GM19468 (cell line): ENCODE results near the gene ZNF532.
A peak's percentile ranks its signal among the peaks of the same experiment; 100 is the strongest.

Source experiments
- ATAC-seq: cut with Tn5 transposase; IDR thresholded peaks from one replicate; pipeline ENCODE4 v1.9.1; 2021; ENCODE audit warnings: mild to moderate bottlenecking, moderate library complexity, moderate number of reproducible peaks; ENCODE audit not compliant: unreplicated experiment; ENCODE audit errors: extremely low read depth

Gene ZNF532

DNA sequence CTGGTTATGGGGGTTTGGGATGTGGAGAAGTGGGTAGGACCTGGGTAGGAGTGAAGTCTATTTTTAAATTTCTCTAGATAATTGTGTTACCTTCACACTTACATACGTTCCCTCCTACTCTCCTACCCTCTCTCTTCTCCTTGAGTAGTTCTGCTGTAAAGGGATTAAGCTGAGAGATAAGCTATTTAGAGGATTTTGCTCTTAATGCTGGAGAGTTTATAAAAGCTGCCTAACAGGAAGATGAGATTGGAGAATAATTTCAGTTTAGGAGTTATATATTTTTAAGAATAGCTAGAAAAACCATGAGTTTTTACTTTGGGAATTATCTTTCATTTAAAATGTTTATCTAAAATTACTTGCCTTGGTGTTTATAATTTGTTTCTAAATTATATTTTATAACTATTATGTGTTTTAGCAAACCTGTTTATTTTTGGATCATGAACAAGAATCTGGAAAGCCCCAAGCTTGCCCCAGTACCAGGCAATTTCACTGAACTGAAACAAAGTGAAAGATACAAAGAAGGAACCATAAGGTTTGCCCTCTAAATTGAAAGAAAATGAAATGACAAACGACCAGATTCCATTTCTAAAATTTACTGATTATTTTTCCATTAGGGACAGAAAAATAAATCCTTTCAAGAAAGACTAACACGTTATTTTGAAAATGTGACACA is 101.5 kb downstream of the ZNF532 start:
- ATAC-seq = no peak

DNA sequence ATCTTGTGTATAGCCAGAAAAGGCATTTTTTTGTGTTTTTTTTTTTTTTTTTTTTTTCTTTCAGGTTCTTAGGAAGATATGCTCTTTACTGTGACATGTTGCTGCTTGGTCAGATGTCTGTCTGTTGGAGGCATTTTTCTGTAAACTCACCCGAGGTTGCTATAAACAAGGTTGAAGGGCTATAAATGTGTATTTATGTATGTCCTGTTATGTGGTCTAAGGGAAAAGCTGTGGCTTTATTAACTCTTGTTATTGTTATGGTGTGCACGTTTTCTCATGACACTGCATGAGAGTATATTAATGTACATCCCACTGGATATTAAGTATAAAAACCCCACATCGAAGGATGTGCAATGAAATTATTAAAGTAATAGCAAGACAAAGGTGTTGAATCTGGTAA is 102.0 kb downstream of the ZNF532 start:
- ATAC-seq = no peak

DNA sequence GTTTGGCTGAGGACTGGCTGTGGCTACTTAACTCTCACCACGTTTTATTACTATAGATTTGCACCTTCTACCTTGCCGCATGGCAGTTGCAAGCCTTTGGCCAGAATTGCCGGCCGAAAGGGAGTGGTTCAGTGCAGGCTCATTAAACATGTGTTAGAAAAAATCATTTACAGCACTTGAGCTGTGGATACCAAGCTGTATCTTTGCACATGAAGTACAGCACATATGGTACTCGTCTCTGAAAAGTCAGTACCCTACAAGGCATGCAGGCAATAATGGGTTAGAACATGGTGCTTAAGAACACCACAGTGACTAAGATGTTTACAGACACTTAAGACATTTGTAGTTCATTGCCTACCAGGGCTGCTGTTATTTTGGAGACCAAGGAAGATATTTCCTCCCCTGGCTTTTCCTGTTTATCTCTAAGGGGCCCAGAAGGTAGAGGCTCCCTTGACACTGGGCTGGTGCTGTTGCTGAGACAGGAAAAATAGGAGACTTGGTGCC is 103.1 kb downstream of the ZNF532 start:
- no peak for ATAC-seq

DNA sequence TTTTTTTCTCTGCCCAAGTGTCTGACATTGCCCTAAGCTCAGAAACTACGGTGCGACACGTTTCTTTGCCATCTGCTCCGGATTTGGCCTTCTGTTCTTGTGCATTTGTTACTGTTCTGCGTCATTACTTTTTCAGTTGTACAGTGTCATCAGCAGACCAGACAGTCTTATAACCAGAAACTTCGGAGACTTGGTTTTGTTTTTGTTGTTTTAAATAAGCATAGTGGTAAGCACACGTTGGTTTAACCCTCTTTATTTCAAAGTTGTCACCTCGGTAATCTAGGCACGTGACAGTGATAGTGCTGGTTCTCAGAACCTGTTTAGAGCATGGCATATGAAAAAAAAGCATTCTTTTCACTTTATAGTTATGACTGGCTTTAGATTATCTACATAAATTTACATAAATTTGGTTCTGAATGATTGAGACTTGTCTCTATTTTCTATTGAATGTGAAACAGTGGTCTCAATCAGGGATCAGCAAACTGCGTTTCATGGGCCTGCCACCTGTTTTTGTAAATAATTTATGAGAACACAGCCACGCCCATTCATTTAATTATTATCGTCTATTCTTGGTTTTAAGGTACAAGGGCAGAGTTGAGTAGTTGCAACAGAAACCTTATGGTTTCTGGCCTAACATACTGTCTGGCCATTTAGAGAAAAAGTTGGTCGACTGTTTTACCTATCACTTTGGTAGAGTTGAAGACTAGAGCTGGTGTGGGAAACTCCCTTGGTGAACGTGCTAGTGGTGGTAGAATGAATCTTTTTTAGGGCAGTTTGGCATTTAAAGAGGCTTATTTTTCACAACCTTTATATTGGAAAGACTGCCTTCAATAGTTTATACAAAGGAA is 106.5 kb downstream of the ZNF532 start:
- ATAC-seq = peak; percentile 82

GRCh38 chr18:58975296-58975695 is 110.6 kb downstream of the ZNF532 start:
- no peak for ATAC-seq

DNA sequence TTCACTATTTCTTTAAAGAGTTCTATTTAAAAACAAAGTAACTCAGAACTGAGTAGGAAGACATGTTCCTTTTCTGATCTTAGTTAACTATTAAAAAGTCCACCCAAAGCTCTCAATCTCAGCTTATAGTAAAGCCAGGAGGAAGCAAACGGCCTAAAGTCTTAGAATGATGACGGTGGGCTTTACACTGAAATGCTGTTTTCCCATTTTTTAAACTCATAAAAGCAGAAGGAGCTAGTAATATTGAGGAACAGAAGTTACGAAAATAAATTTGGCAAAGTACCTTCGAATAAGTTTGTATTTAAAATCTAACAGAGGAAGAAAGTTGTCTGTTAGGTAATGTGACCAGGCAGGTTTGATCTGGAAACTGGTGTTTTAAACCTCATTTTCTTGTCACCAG is 111.1 kb downstream of the ZNF532 start:
- no peak for ATAC-seq

DNA sequence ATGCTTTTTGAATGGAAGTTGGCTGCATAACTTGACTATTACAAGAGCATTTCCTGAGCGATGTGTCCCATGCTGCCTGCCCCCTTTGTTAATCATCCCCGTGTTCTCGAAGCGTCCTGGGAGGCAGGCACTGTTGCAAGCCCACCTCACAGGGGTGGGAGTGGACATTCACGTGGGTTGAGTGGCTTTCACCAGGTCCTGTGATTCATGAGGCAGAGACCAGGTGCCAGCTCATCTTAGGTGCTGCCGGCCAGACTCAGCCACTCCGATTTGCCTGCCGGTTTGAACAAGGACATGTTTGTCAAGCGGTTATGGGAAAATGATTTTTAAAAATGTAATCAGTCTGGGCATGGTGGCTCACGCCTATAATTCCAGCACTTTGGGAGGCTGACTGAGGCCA is 112.5 kb downstream of the ZNF532 start:
- no peak for ATAC-seq

GRCh38 chr18:58977801-58978200 is 113.1 kb downstream of the ZNF532 start:
- no peak for ATAC-seq

DNA sequence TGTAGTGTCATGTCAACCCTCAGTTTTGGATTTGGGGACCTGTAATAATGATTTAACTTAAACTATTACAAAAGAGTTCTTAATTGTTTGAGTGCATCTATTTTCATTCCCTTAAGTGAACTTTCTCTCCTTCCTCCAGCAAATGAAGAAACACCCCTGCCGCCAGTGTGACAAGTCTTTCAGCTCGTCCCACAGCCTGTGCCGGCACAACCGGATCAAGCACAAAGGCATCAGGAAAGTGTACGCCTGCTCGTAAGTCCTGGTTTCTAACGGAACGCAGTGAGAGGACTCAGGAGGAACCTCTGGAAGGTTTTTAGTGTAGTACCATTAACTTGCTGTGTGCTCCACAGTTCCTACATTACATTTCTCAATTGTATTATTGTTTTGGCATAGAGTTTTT is 114.2 kb downstream of the ZNF532 start:
- ATAC-seq = no peak

- ATAC-seq = no peak
Observed at GRCh38 chr18:58979615-58980014, 114.9 kb downstream of the ZNF532 start.

DNA sequence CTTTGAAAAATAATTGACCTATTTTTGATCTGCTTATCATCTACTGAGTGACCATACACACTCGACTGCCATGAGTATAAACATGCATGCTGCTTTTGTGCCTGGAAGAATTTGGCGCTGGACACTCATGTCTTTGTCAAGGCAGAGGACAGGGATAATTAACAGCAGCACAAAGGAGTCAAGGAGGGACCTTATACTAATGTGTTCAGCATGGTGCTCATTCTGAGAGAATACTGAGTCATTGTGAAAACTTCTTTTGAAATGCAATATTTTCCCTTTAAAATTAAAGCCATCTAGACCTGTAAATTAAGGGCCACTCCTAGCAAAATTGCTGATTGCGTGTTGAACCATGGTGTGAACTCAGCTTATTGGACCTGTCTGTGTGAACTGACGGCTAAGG is 116.3 kb downstream of the ZNF532 start:
- ATAC-seq = no peak

DNA sequence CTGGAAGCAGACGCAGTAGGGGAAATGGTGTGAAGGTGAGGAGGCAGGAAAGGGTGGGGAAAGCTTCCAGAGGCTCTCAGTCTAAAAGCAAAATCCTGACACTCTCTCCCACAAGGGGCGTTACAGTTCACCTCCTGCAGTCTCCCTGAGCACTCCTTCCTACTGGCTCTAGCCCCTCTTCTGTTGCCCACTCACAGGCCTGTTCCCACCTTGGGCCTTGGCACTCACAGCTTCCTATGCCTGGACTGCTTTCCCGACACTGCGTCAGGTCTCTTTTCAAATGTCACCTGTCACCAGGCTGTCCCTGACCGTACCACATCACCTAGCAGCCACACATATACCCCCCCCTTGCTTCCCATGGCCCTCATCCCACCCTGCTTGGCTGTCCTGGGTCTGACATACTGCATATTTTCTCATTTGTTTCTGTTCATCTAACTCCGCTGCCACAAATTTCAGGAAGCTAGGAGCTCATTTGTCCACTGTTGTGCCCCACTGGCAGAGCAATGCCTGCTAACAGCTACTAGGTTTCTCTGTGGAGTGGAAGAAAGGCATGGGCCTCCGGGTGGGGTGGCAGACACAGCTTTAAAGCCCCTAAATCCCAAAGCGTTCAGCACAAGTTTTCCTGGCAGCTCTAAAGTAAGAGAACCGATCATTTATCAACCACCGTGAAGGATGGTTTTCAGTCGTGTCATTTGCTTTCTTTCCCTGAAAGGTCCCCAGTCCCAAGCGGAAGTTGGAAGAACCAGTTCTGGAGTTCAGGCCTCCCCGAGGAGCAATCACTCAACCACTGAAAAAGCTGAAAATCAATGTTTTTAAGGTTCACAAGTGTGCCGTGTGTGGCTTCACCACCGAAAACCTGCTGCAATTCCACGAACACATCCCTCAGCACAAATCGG is 118.8 kb downstream of the ZNF532 start:
- no peak for ATAC-seq

DNA sequence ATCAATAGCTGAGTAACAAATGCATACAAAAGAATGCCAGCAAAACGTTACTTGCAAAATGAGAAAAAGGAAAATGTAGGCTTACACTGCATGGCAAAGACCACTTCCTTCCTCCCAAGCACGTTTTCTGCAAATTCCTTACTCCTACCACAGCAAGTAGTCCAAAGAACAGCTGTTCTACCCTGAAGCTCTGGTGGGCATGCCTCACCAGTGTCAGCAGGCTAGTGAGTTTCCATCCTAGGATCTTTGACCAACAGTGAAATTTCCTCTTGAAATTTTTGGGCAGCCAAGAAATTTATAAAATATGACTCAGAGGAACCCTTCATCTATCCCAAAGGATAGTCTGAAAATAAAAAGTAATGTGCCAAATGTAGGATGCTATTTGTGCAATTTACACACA is 123.9 kb downstream of the ZNF532 start:
- no peak for ATAC-seq

DNA sequence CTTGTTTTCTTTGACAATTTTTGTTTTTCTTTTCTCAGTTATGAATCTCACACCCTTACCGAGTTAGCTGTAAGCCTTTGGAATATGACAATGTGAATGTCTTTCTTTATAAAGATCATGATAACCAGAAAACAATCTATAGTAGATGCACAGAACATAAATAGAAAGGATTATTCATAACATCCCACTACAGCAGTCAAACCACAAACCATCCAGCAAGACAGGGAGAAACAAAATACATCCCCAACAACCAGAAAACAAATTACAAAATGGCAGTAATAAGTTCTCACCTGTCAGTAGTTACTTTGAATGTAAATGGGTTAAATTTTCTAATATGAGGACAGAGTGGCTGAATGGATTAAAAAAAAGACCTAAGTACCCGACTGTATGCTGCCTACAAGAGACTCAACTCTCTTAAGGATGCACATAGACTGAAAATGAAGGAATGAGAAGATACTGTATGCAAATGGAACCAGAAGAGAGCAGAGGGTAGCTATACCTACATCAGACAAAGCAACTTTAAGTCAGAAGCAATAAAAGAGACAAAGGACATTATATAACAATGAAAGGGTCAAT is 124.6 kb downstream of the ZNF532 start:
- no peak for ATAC-seq

DNA sequence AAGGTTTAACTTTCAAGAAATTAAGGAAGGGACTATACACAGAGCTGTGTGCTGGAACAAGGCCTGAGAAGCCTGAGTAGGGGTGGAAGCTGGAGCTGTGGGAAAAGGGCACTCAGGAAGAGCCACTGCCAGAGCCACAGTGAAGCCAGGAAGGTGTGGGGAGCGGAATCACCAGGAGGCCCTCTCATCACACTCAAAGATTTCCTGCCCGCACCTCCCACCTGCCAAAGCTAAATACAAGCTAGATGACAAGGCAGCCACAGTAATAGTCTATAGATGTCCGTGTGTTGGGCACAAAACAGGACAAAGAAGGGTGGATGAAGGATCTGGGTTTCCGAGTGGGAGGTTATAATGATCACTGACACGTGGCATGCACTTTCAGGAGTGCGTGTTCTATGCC is 126.0 kb downstream of the ZNF532 start:
- ATAC-seq = no peak

DNA sequence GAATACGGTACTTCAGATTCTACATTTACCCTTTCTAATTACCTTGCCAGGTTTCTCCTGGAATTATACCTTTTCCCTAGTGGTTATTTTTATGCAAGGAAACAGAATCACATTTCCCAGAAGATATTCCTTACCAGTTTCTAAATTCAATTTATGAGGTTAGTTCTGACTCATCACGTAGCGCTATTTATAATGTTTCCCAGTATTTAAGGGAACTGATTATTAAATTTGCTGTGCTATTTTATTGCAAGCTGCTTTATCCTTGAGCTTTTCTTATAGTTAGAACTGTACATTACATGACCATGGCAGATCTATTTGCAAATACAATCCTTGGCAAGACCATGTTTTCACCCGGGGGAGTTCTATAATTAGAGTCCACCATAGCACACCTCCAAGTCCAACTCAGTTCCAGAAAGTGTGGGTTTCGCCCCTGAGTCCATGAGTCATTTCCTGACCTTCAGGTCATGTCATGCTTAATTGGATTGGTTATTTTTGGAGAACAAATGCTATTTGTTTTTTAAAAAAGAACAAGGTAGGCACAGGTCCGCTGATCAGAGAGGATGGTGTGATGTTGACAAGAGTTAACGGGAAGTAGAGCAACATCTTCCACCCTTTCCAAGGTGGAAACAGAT is 126.6 kb downstream of the ZNF532 start:
- peak; percentile 43 for ATAC-seq

GRCh38 chr18:58992301-58993231 is 127.9 kb downstream of the ZNF532 start:
- ATAC-seq = no peak

DNA sequence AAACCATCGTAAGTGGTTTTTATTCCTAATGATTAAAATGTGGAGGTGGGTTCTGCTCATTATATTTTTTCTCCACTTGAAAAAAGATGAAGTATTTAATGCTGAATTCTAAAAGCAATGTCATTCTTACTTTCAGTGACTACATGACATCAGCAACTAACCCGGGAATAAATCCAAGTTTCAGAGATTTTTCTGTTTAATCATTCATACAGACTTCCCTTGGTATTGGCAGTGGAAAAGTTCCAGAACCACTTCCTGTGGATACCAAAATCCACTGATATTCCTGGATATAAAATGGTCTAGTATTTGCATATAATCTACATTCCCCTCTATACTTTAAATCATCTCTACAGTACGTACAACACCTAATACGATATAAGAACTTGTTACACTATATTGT is 128.6 kb downstream of the ZNF532 start:
- no peak for ATAC-seq

DNA sequence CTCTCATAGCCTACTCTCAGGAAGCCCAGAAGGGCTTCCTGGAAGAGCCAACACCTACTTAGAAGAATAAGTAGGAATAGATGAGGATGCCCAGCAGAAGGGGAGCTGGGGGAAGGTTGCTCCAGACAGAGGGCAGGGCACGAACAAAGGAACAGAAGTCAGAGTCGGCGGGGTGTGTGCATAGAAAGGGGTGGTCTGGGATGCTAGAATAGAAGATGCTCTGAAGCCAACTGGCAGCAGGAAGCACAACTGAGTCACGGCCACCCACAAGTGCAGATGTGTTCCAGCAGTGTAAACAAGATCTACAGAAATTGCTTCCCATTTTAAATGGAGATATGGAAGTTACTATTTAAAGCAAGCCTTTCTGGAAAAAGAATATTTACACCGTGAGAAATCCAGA is 131.0 kb downstream of the ZNF532 start:
- ATAC-seq = no peak
